MG63 (cell line): ENCODE measurements around the gene IL6R. TPM values are rescaled to one million over a fixed set of nuclear protein-coding genes. Genes with fewer than 3 reads are reported as not detected.
A peak's percentile ranks its signal among the peaks of the same experiment; 100 is the strongest.

Experiments used
- DNase-seq: peaks from one replicate; pipeline ENCODE4 v3.0.0-alpha.2; 2020
- H3K27me3 ChIP-seq: fragments of 250-450 bp; sonication (Bioruptor Pico); 2 replicates; pipeline ENCODE4 v1.5.1; 2020; ENCODE audit warnings: mild to moderate bottlenecking, moderate library complexity
- H3K36me3 ChIP-seq: fragments of 250-450 bp; sonication (Bioruptor Pico); 2 replicates; pipeline ENCODE4 v1.5.1; 2020; ENCODE audit warnings: mild to moderate bottlenecking, moderate library complexity
- H3K4me3 ChIP-seq: fragments of 250-450 bp; sonication (Bioruptor Pico); 2 replicates; pipeline ENCODE4 v1.5.1; 2020; ENCODE audit warnings: mild to moderate bottlenecking, moderate library complexity
- H3K9me3 ChIP-seq: fragments of 250-450 bp; sonication (Bioruptor Pico); 2 replicates; pipeline ENCODE4 v1.5.1; 2020; ENCODE audit warnings: mild to moderate bottlenecking, moderate library complexity
- total RNA-seq: library from RNA; depleted of rRNA; stranded (reverse); fragments of >200 nt; shearing (Covaris generic); gene quantifications from 2 replicates; pipeline ENCODE4 v1.2.3, GENCODE V29; 2014; ENCODE audit warnings: low replicate concordance

IL6R gene
- total RNA-seq, 1 experiment from 2014 or later: 10.0 TPM

- H3K36me3 ChIP-seq: no peaks in the 10 kb centered on the region
- H3K27me3 ChIP-seq: no peaks in the 10 kb centered on the region
- no peaks in the 10 kb centered on the region for H3K9me3 ChIP-seq
- DNase-seq: no peak
- H3K4me3 ChIP-seq: no peak overlapping the region
Measured at GRCh38 chr1:154403261-154403943, 1.7 kb upstream of the IL6R start.

GRCh38 chr1:154403983-154404382 lies 1.2 kb upstream of the IL6R start:
- Histone ChIP-seq H3K4me3 (no peak overlapping the region), H3K9me3 (no peaks in the 10 kb centered on the region), H3K27me3 (no peaks in the 10 kb centered on the region), H3K36me3 (no peaks in the 10 kb centered on the region)
- DNase-seq: no peak

GRCh38 chr1:154404511-154404931 lies 622 bp upstream of the IL6R start:
- peak overlapping the region; percentile 75 for H3K4me3 ChIP-seq
- H3K9me3 ChIP-seq: no peaks in the 10 kb centered on the region
- no peak for DNase-seq
- H3K27me3 ChIP-seq: no peaks in the 10 kb centered on the region
- H3K36me3 ChIP-seq: no peaks in the 10 kb centered on the region

DNA sequence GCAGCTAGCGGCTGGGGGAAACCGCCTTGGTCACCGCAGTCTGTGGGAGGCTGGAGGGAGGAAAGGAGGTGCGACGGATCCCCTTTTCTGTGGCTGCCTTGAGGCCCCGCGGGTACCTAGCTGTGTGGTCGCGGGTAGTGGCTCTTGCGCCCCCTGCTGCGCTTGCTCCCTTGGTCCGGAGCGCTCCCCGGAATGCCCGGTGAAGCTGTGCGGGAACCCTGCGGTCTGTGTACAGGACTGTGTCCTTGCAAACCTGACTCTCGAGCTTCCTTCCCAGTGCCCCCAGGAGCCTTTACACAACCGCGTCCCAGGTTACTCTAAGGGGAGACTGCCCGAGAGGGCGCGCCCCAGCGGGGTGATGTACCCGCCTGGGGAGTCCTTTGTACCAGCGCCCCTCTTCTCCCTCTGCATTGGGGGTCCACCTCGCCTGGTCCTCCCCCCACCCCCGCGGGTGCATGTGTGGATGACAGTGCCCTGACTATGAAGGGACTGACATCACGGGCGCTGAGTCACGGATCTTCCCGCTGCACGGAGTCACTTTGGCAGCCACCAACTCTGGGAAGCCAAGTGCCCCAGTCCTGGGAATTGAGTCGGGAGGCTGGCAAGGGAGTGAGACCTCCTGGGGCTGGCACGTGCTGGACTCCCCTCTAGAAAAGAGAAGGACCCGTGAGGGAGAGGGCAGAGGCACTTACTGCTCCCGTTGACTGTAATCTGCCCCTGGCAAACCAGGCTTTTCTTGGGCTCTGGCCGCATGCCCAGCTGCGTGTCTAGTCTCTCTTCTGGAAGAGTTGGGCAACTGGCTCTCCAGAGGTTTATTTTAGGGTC lies 816 bp downstream of the IL6R start:
- H3K36me3 ChIP-seq: no peaks in the 10 kb centered on the region
- peak; percentile 95 for DNase-seq

DNA sequence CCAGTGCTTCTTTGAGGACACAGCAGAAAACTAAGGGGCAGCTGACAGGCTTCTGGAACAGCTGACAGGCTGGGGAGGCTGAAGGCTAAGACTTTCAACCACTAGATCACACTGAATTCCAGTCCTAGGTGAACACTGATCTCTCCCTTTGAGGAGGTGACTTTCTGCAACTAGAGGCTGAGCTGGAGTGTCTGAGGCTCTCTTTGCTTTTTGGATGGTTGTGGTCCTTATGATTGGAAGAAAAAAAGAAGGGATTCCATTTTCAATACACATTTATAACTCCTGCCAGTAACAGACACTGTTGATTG lies 1.4 kb downstream of the IL6R start:
- no peaks in the 10 kb centered on the region for H3K27me3 ChIP-seq
- no peaks in the 10 kb centered on the region for H3K36me3 ChIP-seq
- no peak for DNase-seq
- H3K9me3 ChIP-seq: no peaks in the 10 kb centered on the region
- H3K4me3 ChIP-seq: peak overlapping the region; percentile 75

More for the DNA sequence above, 816 bp downstream of the IL6R start:
- peak overlapping the region; percentile 75 for H3K4me3 ChIP-seq
- H3K27me3 ChIP-seq: no peaks in the 10 kb centered on the region
- H3K9me3 ChIP-seq: no peaks in the 10 kb centered on the region

- Histone ChIP-seq H3K36me3 (no peaks in the 10 kb centered on the region), H3K27me3 (no peaks in the 10 kb centered on the region), H3K4me3 (peak overlapping the region; percentile 75), H3K9me3 (no peaks in the 10 kb centered on the region)
- no peak for DNase-seq
Measured at GRCh38 chr1:154406886-154407197, 1.7 kb downstream of the IL6R start.

- DNase-seq: no peak
- Histone ChIP-seq H3K27me3 (no peaks in the 10 kb centered on the region), H3K36me3 (no peaks in the 10 kb centered on the region), H3K4me3 (no peak overlapping the region), H3K9me3 (no peaks in the 10 kb centered on the region)
Measured at GRCh38 chr1:154407198-154408091, 2.3 kb downstream of the IL6R start.

GRCh38 chr1:154408174-154408777 lies 3.1 kb downstream of the IL6R start:
- no peaks in the 10 kb centered on the region for H3K27me3 ChIP-seq
- H3K4me3 ChIP-seq: no peak overlapping the region
- no peak for DNase-seq

GRCh38 chr1:154410185-154410827 lies 5.2 kb downstream of the IL6R start:
- no peaks in the 10 kb centered on the region for H3K9me3 ChIP-seq
- no peak for DNase-seq
- H3K27me3 ChIP-seq: no peaks in the 10 kb centered on the region
- no peaks in the 10 kb centered on the region for H3K36me3 ChIP-seq
- H3K4me3 ChIP-seq: no peak overlapping the region

More at GRCh38 chr1:154408174-154408777, 3.1 kb downstream of the IL6R start:
- Histone ChIP-seq H3K9me3 (no peaks in the 10 kb centered on the region), H3K36me3 (no peaks in the 10 kb centered on the region)

- no peak for DNase-seq
- H3K9me3 ChIP-seq: no peaks in the 10 kb centered on the region
- no peak overlapping the region for H3K4me3 ChIP-seq
- H3K36me3 ChIP-seq: no peaks in the 10 kb centered on the region
- no peaks in the 10 kb centered on the region for H3K27me3 ChIP-seq
Measured at GRCh38 chr1:154411525-154411924, 6.4 kb downstream of the IL6R start.

DNA sequence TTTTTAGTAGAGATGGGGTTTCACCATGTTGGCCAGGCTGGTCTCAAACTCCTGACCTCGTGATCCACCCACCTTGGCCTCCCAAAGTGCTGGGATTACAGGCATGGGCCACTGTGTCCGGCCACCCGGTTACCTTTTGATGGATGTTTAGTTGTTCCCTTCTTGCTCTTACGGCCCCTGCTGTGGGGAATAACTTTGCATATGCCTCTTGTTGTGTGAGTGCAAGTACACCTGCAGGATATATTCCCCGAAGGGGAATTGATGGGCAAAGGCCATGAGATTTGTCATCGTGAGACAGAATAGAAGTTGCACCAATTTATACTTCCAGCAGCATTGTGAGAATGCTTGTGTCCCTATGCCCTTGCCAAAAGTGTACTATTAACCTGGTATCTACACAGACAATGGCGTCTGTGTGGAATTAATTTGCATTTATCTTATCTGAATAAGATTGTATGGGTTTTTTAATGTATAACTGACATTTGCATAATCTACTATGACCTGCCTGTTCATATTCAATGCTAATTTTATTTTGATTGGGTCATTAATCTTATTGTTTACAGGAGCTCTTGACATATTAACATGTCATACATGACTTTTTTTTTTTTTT lies 8.1 kb downstream of the IL6R start:
- Histone ChIP-seq H3K36me3 (no peaks in the 10 kb centered on the region), H3K9me3 (no peaks in the 10 kb centered on the region), H3K27me3 (no peaks in the 10 kb centered on the region), H3K4me3 (no peak overlapping the region)
- no peak for DNase-seq

GRCh38 chr1:154414606-154415005 lies 9.5 kb downstream of the IL6R start:
- DNase-seq: no peak
- Histone ChIP-seq H3K36me3 (no peaks in the 10 kb centered on the region), H3K27me3 (no peaks in the 10 kb centered on the region), H3K9me3 (no peaks in the 10 kb centered on the region), H3K4me3 (no peak overlapping the region)

- DNase-seq: no peak
- H3K9me3 ChIP-seq: no peaks in the 10 kb centered on the region
- H3K27me3 ChIP-seq: no peaks in the 10 kb centered on the region
- no peak overlapping the region for H3K4me3 ChIP-seq
- no peaks in the 10 kb centered on the region for H3K36me3 ChIP-seq
Measured at GRCh38 chr1:154416471-154417337, 11.6 kb downstream of the IL6R start.

DNA sequence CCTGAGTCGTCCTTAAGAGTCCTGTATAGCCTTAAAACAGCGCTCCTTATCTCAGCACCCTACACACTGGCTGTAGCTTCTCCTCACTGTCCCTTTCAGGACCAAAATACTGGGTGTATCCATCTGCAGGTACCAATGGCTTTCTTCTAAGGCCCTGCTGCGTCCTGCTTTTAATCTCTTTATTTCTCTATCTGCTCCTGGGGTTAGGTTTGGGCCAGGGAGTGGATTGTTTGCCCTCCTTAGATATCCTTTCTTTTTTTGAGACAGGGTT lies 12.1 kb downstream of the IL6R start:
- DNase-seq: no peak
- H3K27me3 ChIP-seq: no peaks in the 10 kb centered on the region
- H3K9me3 ChIP-seq: no peaks in the 10 kb centered on the region
- no peaks in the 10 kb centered on the region for H3K36me3 ChIP-seq
- no peak overlapping the region for H3K4me3 ChIP-seq

GRCh38 chr1:154418062-154418921 lies 13.1 kb downstream of the IL6R start:
- DNase-seq: no peak
- H3K27me3 ChIP-seq: no peaks in the 10 kb centered on the region
- H3K9me3 ChIP-seq: no peaks in the 10 kb centered on the region
- no peak overlapping the region for H3K4me3 ChIP-seq
- H3K36me3 ChIP-seq: no peaks in the 10 kb centered on the region
